ENCODE data around the gene TMEM150A. TPM values are rescaled to one million over a fixed set of nuclear protein-coding genes. Genes with fewer than 3 reads are reported as not detected.

Gene TMEM150A
- total and polyA plus RNA-seq, 2 of the 13 experiments (the other 11 are each of a cell fraction or from before 2014, with no cell fraction given), result 30.1 to 70.4 TPM

DNA sequence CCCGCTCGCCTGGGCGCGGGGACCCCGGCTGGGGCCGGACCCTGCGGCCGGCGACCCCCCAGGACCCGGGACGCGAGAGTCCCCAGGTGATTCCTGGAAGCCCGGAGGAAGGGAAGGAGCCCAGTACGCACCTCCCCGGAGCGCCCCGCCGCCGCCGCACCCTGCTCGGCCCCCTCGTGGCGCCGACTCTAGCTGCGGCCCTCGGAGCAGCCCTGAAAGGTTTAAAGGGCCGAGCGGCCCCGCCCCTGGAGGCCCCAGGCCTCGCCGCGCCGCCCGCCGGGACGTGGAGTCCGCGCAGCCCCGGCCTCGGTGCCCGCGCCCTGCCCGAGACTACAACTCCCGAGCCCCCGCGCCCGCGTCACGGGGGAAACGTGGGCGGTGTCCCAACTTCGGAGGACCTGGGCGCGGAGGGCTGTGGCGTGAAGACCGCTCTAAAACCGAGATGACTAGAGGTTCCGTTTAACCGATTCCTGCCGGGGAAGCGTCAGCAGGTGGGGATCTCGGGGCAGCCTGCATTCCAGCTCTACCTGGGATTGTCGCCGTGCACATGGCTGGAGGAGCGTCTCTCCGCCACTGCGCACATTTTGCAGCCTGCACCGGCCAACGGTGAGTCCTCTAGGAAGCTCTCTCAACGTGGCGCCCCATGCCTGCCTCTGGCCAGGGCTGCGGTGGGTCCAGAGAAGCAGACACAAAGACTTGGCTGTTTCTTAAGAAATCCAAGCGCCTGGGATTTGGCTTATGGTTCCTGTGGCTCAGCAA is at the start of gene TMEM150A (continued):
- TF ChIP-seq HNF1A (IDR thresholded peaks at IDR 0.05; ENCODE audit: low read depth) (no peak), HNF1A (CRISPR knock-in tag; IDR thresholded peaks at IDR 0.05; ENCODE audit: borderline replicate concordance) (no peak), AKAP8 (CRISPR knock-in tag; IDR thresholded peaks at IDR 0.05) (no peak; the same call in none of the 2 replicates), BCL6 (CRISPR knock-in tag; IDR thresholded peaks at IDR 0.05) (no peak; the same call in 1 of the 2 replicates), ZNF205 (CRISPR knock-in tag; IDR thresholded peaks at IDR 0.05) (peak; percentile 15; the same call in 1 of the 2 replicates), ATF7-NPFF (CRISPR knock-in tag; IDR thresholded peaks at IDR 0.05; ENCODE audit: low read depth) (peak; percentile 89), ZNF207 (IDR thresholded peaks at IDR 0.05; ENCODE audit: borderline replicate concordance) (no peak), RCOR2 (CRISPR knock-in tag; IDR thresholded peaks at IDR 0.05) (no peak), HNRNPLL (IDR thresholded peaks at IDR 0.05; ENCODE audit: low read depth, low read length, poor library complexity, severe bottlenecking) (peak; percentile 89), ADNP (CRISPR knock-in tag; IDR thresholded peaks at IDR 0.05) (no peak), CENPX (CRISPR knock-in tag; IDR thresholded peaks at IDR 0.05) (no peak), MBNL3 (CRISPR knock-in tag; conservative IDR thresholded peaks at IDR 0.05) (no peak), ZNF160 (CRISPR knock-in tag; IDR thresholded peaks at IDR 0.05) (no peak), ZBTB14 (CRISPR knock-in tag; IDR thresholded peaks at IDR 0.05) (no peak), MEF2D (CRISPR knock-in tag; IDR thresholded peaks at IDR 0.05) (peak; percentile 70; the same call in 1 of the 2 replicates), ZNF30 (CRISPR knock-in tag; IDR thresholded peaks at IDR 0.05) (0 out of 2 replicates have a peak, but pooled peaks have one; percentile 59), MIER2 (CRISPR knock-in tag; IDR thresholded peaks at IDR 0.05) (no peak), RORA (CRISPR knock-in tag; IDR thresholded peaks at IDR 0.05) (no peak), NR1H2 (CRISPR knock-in tag; IDR thresholded peaks at IDR 0.05; ENCODE audit: borderline replicate concordance, low read depth) (peak; percentile 74; the same call in 1 of the 2 replicates), RNF2 (conservative IDR thresholded peaks at IDR 0.05; ENCODE audit: low read depth) (peak; percentile 0; the same call in 1 of the 2 replicates), NBN (conservative IDR thresholded peaks at IDR 0.05) (no peak), ZNF737 (CRISPR knock-in tag; IDR thresholded peaks at IDR 0.05; ENCODE audit: borderline replicate concordance) (no peak), ZBTB7A (CRISPR knock-in tag; IDR thresholded peaks at IDR 0.05) (peak; percentile 62), ZNF251 (CRISPR knock-in tag; IDR thresholded peaks at IDR 0.05) (no peak), POLR2AphosphoS2 (IDR thresholded peaks at IDR 0.05; ENCODE audit: low read depth, low read length) (no peak), ZNF33A (CRISPR knock-in tag; IDR thresholded peaks at IDR 0.05; ENCODE audit: borderline replicate concordance) (no peak), KLF9 (CRISPR knock-in tag; IDR thresholded peaks at IDR 0.05; ENCODE audit: low read depth) (no peak), REXO4 (CRISPR knock-in tag; IDR thresholded peaks at IDR 0.05; ENCODE audit: borderline replicate concordance) (no peak)
